SU-DHL-6 (cell line): ENCODE measurements around the gene SIGLEC12.

Experiments used
- H2AFZ ChIP-seq: fragments of 200-600 bp; sonication (generic); 2 replicates; pipeline ENCODE4 v1.6.1; 2014; ENCODE audit warnings: low read depth, mild to moderate bottlenecking, moderate library complexity, mixed read lengths, antibody characterized with exemption, low read length; ENCODE audit not compliant: severe bottlenecking
- H3F3A ChIP-seq: fragments of 200-600 bp; shearing (Covaris generic); 2 replicates; pipeline ENCODE4 v1.6.0; 2016; ENCODE audit warnings: antibody characterized with exemption, mild to moderate bottlenecking; ENCODE audit not compliant: insufficient read depth
- H3K27ac ChIP-seq: fragments of 200-600 bp; sonication (generic); 2 replicates; pipeline ENCODE4 v1.5.1; 2016; ENCODE audit warnings: low read depth, mild to moderate bottlenecking, low read length, moderate library complexity, mixed read lengths
- H3K27me3 ChIP-seq: fragments of 200-600 bp; sonication (generic), shearing (Covaris generic); 2 replicates; pipeline ENCODE4 v1.6.0; 2014; ENCODE audit warnings: mild to moderate bottlenecking, low read length
- H3K36me3 ChIP-seq: fragments of 200-600 bp; sonication (generic); 2 replicates; pipeline ENCODE4 v1.6.1; 2014; ENCODE audit warnings: mild to moderate bottlenecking, low read length, mixed read lengths
- H3K4me2 ChIP-seq: fragments of 300-600, 200-600 bp; shearing (Covaris generic), sonication (generic); 2 replicates; pipeline ENCODE4 v1.6.0; 2014; ENCODE audit warnings: low read length, low read depth, mild to moderate bottlenecking; ENCODE audit not compliant: poor library complexity, severe bottlenecking
- H3K4me3 ChIP-seq: fragments of 200-600 bp; sonication (generic); 2 replicates; pipeline ENCODE4 v1.5.1; 2014; ENCODE audit warnings: antibody characterized with exemption, low read length, mild to moderate bottlenecking, mixed read lengths; ENCODE audit not compliant: insufficient read depth, poor library complexity, severe bottlenecking
- H3K79me2 ChIP-seq: fragments of 200-600 bp; sonication (generic); 2 replicates; pipeline ENCODE4 v1.6.1; 2014; ENCODE audit warnings: mild to moderate bottlenecking, low read length, moderate library complexity; ENCODE audit not compliant: insufficient read depth
- H3K9ac ChIP-seq: fragments of 200-600 bp; sonication (generic); 2 replicates; pipeline ENCODE4 v1.7.0; 2014; ENCODE audit warnings: mild to moderate bottlenecking, low read length
- H3K9me2 ChIP-seq: fragments of 200-600 bp; sonication (generic); replicated peaks from 2 replicates; pipeline ENCODE4 v1.6.1; 2014; ENCODE audit warnings: low read length; ENCODE audit not compliant: insufficient read depth
- H3K9me3 ChIP-seq: fragments of 200-600 bp; sonication (generic); 2 replicates; pipeline ENCODE4 v1.6.1; 2014; ENCODE audit warnings: low read length, mixed read lengths; ENCODE audit not compliant: insufficient read depth
- H4K20me1 ChIP-seq: fragments of 200-600 bp; sonication (generic); 2 replicates; pipeline ENCODE4 v1.6.1; 2014; ENCODE audit warnings: low read depth, mild to moderate bottlenecking, antibody characterized with exemption, low read length, moderate library complexity, mixed read lengths
- CTCF ChIP-seq: fragments of 200-600 bp; sonication (generic); IDR thresholded peaks from one replicate; pipeline ENCODE4 v1.5.1; 2017; ENCODE audit warnings: antibody characterized with exemption, mild to moderate bottlenecking, low read length, moderate library complexity; ENCODE audit not compliant: insufficient read depth, poor library complexity, severe bottlenecking
- EZH2phosphoT487 ChIP-seq: fragments of 200-600 bp; sonication (generic), shearing (Covaris generic); conservative IDR thresholded peaks from 2 replicates; pipeline ENCODE4 v1.6.1; 2018; ENCODE audit warnings: mild to moderate bottlenecking, antibody characterized with exemption, low read length, moderate library complexity, mixed read lengths

Gene SIGLEC12

GRCh38 chr19:51535535-51535934 lies 33.9 kb upstream of the SIGLEC12 start:
- no peaks in the 10 kb centered on the region for H4K20me1 ChIP-seq
- H3K4me2 ChIP-seq: no peak overlapping the region
- H3K4me3 ChIP-seq: no peak overlapping the region
- no peaks in the 10 kb centered on the region for H3K27me3 ChIP-seq
- H3K27ac ChIP-seq: no peak overlapping the region
- no peak overlapping the region for H3K9ac ChIP-seq
- no peak overlapping the region for H2AFZ ChIP-seq
- no peaks in the 10 kb centered on the region for H3K79me2 ChIP-seq
- TF ChIP-seq EZH2phosphoT487 (no peak), CTCF (no peak)
- no peaks in the 10 kb centered on the region for H3K9me3 ChIP-seq
- H3F3A ChIP-seq: no peaks in the 10 kb centered on the region
- no peaks in the 10 kb centered on the region for H3K36me3 ChIP-seq
- H3K9me2 ChIP-seq: no peaks in the 10 kb centered on the region

- Histone ChIP-seq H3K27ac (no peak within 1 kb of the TSS), H3K4me2 (no peak within 1 kb of the TSS), H3K36me3 (no peaks in the 10 kb centered on the region), H2AFZ (no peak within 1 kb of the TSS), H3F3A (no peaks in the 10 kb centered on the region), H3K4me3 (no peak within 1 kb of the TSS), H3K9me3 (no peaks in the 10 kb centered on the region), H3K27me3 (no peaks in the 10 kb centered on the region), H3K9ac (no peak within 1 kb of the TSS), H4K20me1 (no peaks in the 10 kb centered on the region), H3K9me2 (no peaks in the 10 kb centered on the region), H3K79me2 (no peaks in the 10 kb centered on the region)
- no peak for TF ChIP-seq CTCF
- TF ChIP-seq EZH2phosphoT487: no peak
These were observed 30.0 kb upstream of the SIGLEC12 start, which contains the start of gene SIGLEC6 for GRCh38 chr19:51531349-51532315. SIGLEC6 (minus strand) TSS chr19:51531670; CDS start chr19:51531648, 22 bp downstream.

GRCh38 chr19:51530616-51531015 lies 29.0 kb upstream of the SIGLEC12 start:
- H3K9me3 ChIP-seq: no peaks in the 10 kb centered on the region
- H3K9me2 ChIP-seq: no peaks in the 10 kb centered on the region
- H2AFZ ChIP-seq: no peak overlapping the region
- no peak overlapping the region for H3K4me2 ChIP-seq
- H4K20me1 ChIP-seq: no peaks in the 10 kb centered on the region
- H3K79me2 ChIP-seq: no peaks in the 10 kb centered on the region
- H3K27ac ChIP-seq: no peak overlapping the region
- H3K4me3 ChIP-seq: no peak overlapping the region
- no peak overlapping the region for H3K9ac ChIP-seq
- H3K27me3 ChIP-seq: no peaks in the 10 kb centered on the region
- TF ChIP-seq CTCF (no peak), EZH2phosphoT487 (no peak)
- no peaks in the 10 kb centered on the region for H3K36me3 ChIP-seq
- H3F3A ChIP-seq: no peaks in the 10 kb centered on the region
